SK-N-SH (cell line): ENCODE measurements around the gene PCGF2. TPM values are rescaled to one million over a fixed set of nuclear protein-coding genes. Genes with fewer than 3 reads are reported as not detected.

ENCODE experiments used
- CTCF ChIA-PET: fragments of 300-600, 350-600 bp; formaldehyde crosslinking; extraction: SDS; loops from one replicate; lab custom pipeline; 2021; lab: Yijun Ruan, JAX
- POLR2A ChIA-PET: fragments of 350-600 bp; sonication (Branson Sonifier 250); formaldehyde crosslinking; extraction: SDS; loops from one replicate; lab custom pipeline; 2020; ENCODE audit warnings: antibody characterized with exemption, inconsistent platforms; lab: Yijun Ruan, JAX
- DNase-seq: peaks from one replicate; pipeline ENCODE4 v3.0.0; 2012
- H2AFZ ChIP-seq: fragments of 200-600 bp; sonication (generic); 2 replicates; pipeline ENCODE4 v1.8.1; 2016; ENCODE audit warnings: antibody characterized with exemption, mild to moderate bottlenecking, low read depth
- H3F3A ChIP-seq: fragments of 200-600 bp; sonication (generic); replicated peaks from 2 replicates; pipeline ENCODE3; 2016; ENCODE audit warnings: antibody characterized with exemption, mild to moderate bottlenecking; ENCODE audit not compliant: insufficient read depth
- H3K27ac ChIP-seq, 2 experiments: fragments of 200-500 bp in 1 of 2; fragments of 200-600 bp in 1 of 2; sonication (Bioruptor generic) in 1 of 2; sonication (generic), shearing (Covaris generic) in 1 of 2; 2 replicates each; pipeline versions ENCODE4 v1.5.1 to v1.6.1; 2014 to 2016; ENCODE audit warnings: low read depth in 2 of 2, inconsistent platforms in 1 of 2, low read length in 1 of 2, mild to moderate bottlenecking in 1 of 2, mixed read lengths in 1 of 2
- H3K27me3 ChIP-seq: fragments of 200-600 bp; sonication (generic), shearing (Covaris generic); 2 replicates; pipeline ENCODE4 v1.6.1; 2016; ENCODE audit warnings: mixed run types; ENCODE audit not compliant: insufficient read depth
- H3K36me3 ChIP-seq, 2 experiments: fragments of 200-500 bp in 1 of 2; fragments of 200-600 bp in 1 of 2; sonication (Bioruptor generic) in 1 of 2; sonication (generic) in 1 of 2; replicated peaks in 1 of 2; 2 replicates each; pipeline versions ENCODE3 to v1.5.1; 2014 to 2016; ENCODE audit warnings: low read length in 1 of 2, mild to moderate bottlenecking in 1 of 2; ENCODE audit not compliant: insufficient read depth in 2 of 2, control insufficient read depth in 1 of 2
- H3K4me1 ChIP-seq, 2 experiments: fragments of 200-500 bp in 1 of 2; fragments of 200-600 bp in 1 of 2; sonication (Bioruptor generic) in 1 of 2; sonication (generic), shearing (Covaris generic) in 1 of 2; 2 replicates each; pipeline versions ENCODE4 v1.5.1 to v1.6.1; 2014 to 2016; ENCODE audit warnings: low read depth in 1 of 2, low read length in 1 of 2, mixed run types in 1 of 2; ENCODE audit not compliant: insufficient read depth in 2 of 2, control insufficient read depth in 1 of 2
- H3K4me2 ChIP-seq: fragments of 200-600 bp; sonication (generic), shearing (Covaris generic); 2 replicates; pipeline ENCODE4 v1.6.1; 2017; ENCODE audit warnings: mixed run types
- H3K4me3 ChIP-seq, 2 experiments: fragments of 200-500 bp in 1 of 2; fragments of 200-600 bp in 1 of 2; sonication (Bioruptor generic) in 1 of 2; sonication (generic), shearing (Covaris generic) in 1 of 2; 2 replicates each; pipeline versions ENCODE4 v1.5.1 to v1.8.1; 2014 to 2016; ENCODE audit warnings: low read depth in 2 of 2, inconsistent platforms in 1 of 2, low read length in 1 of 2, mild to moderate bottlenecking in 1 of 2, mixed read lengths in 1 of 2, moderate library complexity in 1 of 2
- H3K79me2 ChIP-seq: fragments of 200-600 bp; sonication (generic); 2 replicates; pipeline ENCODE4 v1.8.1; 2017; ENCODE audit warnings: mild to moderate bottlenecking; ENCODE audit not compliant: insufficient read depth
- H3K9ac ChIP-seq: fragments of 200-600 bp; sonication (generic); 2 replicates; pipeline ENCODE4 v1.6.1; 2017; ENCODE audit warnings: mixed run types
- H3K9me2 ChIP-seq: fragments of 200-600 bp; sonication (generic); 2 replicates; pipeline ENCODE4 v1.6.1; 2017; ENCODE audit warnings: mixed run types
- H3K9me3 ChIP-seq: fragments of 200-600 bp; sonication (generic); 2 replicates; pipeline ENCODE4 v1.6.1; 2017; ENCODE audit warnings: mixed run types, mild to moderate bottlenecking, moderate library complexity
- H4K20me1 ChIP-seq: fragments of 200-600 bp; sonication (generic); 2 replicates; pipeline ENCODE4 v1.6.1; 2017; ENCODE audit warnings: mild to moderate bottlenecking, mixed run types; ENCODE audit not compliant: insufficient read depth
- CHD2 ChIP-seq: fragments of 150-350 bp; IDR thresholded peaks from 2 replicates; pipeline ENCODE4 v1.6.1; 2018; ENCODE audit warnings: low read length; ENCODE audit not compliant: partially characterized antibody
- EP300 ChIP-seq, 2 experiments: IDR thresholded peaks; 2 replicates each; pipeline versions ENCODE4 v1.4.0 to v1.6.1; 2012; ENCODE audit warnings: borderline replicate concordance in 1 of 2, low read depth in 1 of 2, low read length in 1 of 2
- GABPA ChIP-seq: IDR thresholded peaks from 2 replicates; pipeline ENCODE4 v1.4.0; 2012; ENCODE audit warnings: low read depth, mild to moderate bottlenecking
- MEF2A ChIP-seq: IDR thresholded peaks from 2 replicates; pipeline ENCODE4 v1.4.0; 2012; ENCODE audit warnings: low read depth, borderline replicate concordance
- MXI1 ChIP-seq: IDR thresholded peaks from 2 replicates; pipeline ENCODE4 v1.6.1; 2012; ENCODE audit warnings: mild to moderate bottlenecking, low read depth, low read length, improper control_type of control experiment
- NFIC ChIP-seq: IDR thresholded peaks from 2 replicates; pipeline ENCODE4 v1.4.0; 2012; ENCODE audit warnings: borderline replicate concordance
- NRF1 ChIP-seq: IDR thresholded peaks from 2 replicates; pipeline ENCODE4 v1.6.1; 2012; ENCODE audit warnings: low read depth, mild to moderate bottlenecking, low read length
- POLR2AphosphoS5 ChIP-seq: IDR thresholded peaks from 2 replicates; pipeline ENCODE4 v1.6.1; 2012; ENCODE audit warnings: low read depth, low read length
- RCOR1 ChIP-seq: fragments of 150-350 bp; IDR thresholded peaks from 2 replicates; pipeline ENCODE4 v1.6.1; 2017; ENCODE audit warnings: antibody characterized with exemption, low read length
- REST ChIP-seq: IDR thresholded peaks from 2 replicates; pipeline ENCODE4 v1.6.1; 2012; ENCODE audit warnings: mild to moderate bottlenecking, low read depth, low read length, moderate library complexity
- TAF1 ChIP-seq: IDR thresholded peaks from 2 replicates; pipeline ENCODE4 v1.6.1; 2012; ENCODE audit warnings: low read depth, mild to moderate bottlenecking, low read length, moderate library complexity, borderline replicate concordance
- TCF12 ChIP-seq: IDR thresholded peaks from 2 replicates; pipeline ENCODE4 v1.4.0; 2012
- WGBS: methylation state at CpG from one replicate; pipeline ENCODE4 v1.1.6; 2017; ENCODE audit warnings: low lambda C conversion rate; 5-methylcytosine and 5-hydroxymethylcytosine counted together
- polyA plus RNA-seq, 3 experiments: library from polyadenylated mRNA; depleted of rRNA; stranded (reverse); fragments of >200 nt; gene quantifications; 2 replicates each; pipeline ENCODE4 v1.2.3, GENCODE V29; 2012
- TF ChIP-seq, protein P1 (sequence below): IDR thresholded peaks from 2 replicates; pipeline ENCODE4 v1.4.0; 2012; ENCODE audit warnings: low read depth, borderline replicate concordance
- TF ChIP-seq, protein P2 (sequence below): IDR thresholded peaks from 2 replicates; pipeline ENCODE4 v1.4.0; 2012; ENCODE audit warnings: low read depth
- TF ChIP-seq, protein P3 (sequence below): IDR thresholded peaks from 2 replicates; pipeline ENCODE4; 2012

Gene PCGF2
- polyA plus RNA-seq, 1 of the 3 experiments (the other 2 are of a cell fraction), result 39.8 TPM

- TF ChIP-seq MEF2A, result no peak
- TF ChIP-seq, protein P1, sequence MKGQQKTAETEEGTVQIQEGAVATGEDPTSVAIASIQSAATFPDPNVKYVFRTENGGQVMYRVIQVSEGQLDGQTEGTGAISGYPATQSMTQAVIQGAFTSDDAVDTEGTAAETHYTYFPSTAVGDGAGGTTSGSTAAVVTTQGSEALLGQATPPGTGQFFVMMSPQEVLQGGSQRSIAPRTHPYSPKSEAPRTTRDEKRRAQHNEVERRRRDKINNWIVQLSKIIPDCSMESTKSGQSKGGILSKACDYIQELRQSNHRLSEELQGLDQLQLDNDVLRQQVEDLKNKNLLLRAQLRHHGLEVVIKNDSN, result no peak
Observed at GRCh38 chr17:38697061-38697820, 50.9 kb downstream of the PCGF2 start (continued).

DNA sequence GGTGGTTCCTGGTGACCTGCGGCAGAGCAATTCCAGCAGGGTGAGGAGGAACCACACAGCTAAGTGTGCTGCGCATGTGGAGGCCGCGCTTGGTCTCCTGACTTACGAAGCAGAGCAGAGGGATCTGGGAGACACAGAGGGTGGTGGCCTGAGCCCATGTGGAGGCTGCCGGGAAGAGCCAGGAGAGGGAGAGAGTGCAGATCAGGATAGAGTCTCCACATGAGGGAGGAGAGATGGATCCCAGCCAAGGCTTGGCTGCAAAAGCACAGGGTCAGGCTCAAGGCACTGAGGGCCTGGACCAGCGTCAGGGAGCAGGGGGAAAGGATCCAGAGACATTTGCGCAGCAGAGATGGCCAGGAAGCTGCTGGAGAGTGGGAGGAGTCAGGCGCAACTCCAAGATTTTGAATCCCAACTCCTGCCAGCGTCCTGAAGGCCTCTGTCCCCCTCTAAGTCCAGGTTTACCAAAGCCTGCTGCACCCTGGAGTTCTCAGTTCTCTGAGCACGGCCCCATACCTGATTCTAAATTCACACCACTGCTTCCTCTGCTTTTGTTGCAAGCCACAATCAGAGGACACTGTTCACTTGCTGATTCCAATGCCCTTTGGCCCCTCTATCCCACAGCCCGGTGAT, 54.3 kb downstream of the PCGF2 start:
- Histone ChIP-seq H3K4me3 (no peak overlapping the region), H3K9ac (peak overlapping the region; percentile 43; the same call in 1 of the 2 replicates), H2AFZ (peak overlapping the region; percentile 96), H4K20me1 (no peaks in the 10 kb centered on the region), H3K36me3 (no peaks in the 10 kb centered on the region), H3K27me3 (no peaks in the 10 kb centered on the region), H3K4me1 (peaks cover 9 to 15% of the 10 kb centered on the region in 2 experiments; a peak in 2 of 4 replicates), H3K4me2 (peak overlapping the region; percentile 44; the same call in 1 of the 2 replicates), H3F3A (no peaks in the 10 kb centered on the region), H3K9me3 (no peaks in the 10 kb centered on the region), H3K9me2 (no peaks in the 10 kb centered on the region)
- CTCF ChIA-PET, result interaction anchor here (1.4 to 8.0 kb wide), 3 partner anchors 8 to 41 kb away, joined by 4 to 48 read pairs (median 11); no protein-coding TSS in a partner anchor
- peak; percentile 78 for DNase-seq
- peak; percentile 69; the same call in 1 of the 2 replicates for TF ChIP-seq MXI1
- TF ChIP-seq GABPA, result no peak
- 0 out of 2 replicates have a peak, but pooled peaks have one; percentile 55 for TF ChIP-seq RCOR1
- no peak; the same call in 1 of the 2 replicates for TF ChIP-seq POLR2AphosphoS5
- peak; percentile 38; the same call in 1 of the 2 replicates for TF ChIP-seq NRF1
- TF ChIP-seq, protein P2, sequence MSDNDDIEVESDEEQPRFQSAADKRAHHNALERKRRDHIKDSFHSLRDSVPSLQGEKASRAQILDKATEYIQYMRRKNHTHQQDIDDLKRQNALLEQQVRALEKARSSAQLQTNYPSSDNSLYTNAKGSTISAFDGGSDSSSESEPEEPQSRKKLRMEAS, result 0 out of 2 replicates have a peak, but pooled peaks have one; percentile 47
- peak; percentile 74 for TF ChIP-seq NFIC
- no peak for TF ChIP-seq TCF12
- TF ChIP-seq, all 33 proteins: peak for 5
- H3K27ac ChIP-seq, result peak overlapping the region; percentile 35 to 91; a peak in 3 of 4 replicates
- no peaks in the 10 kb centered on the region for H3K79me2 ChIP-seq
- POLR2A ChIA-PET, result interaction anchor here (0.5 to 1.1 kb wide), 4 partner anchors 11 to 31 kb away, joined by 3 read pairs; partner anchors contain the start of gene MLLT6
- 55% methylated on average over 12 of the region's 12 CpGs for WGBS

GRCh38 chr17:38691154-38691553, 57.0 kb downstream of the PCGF2 start:
- Histone ChIP-seq H3K4me3 (no peak overlapping the region), H2AFZ (no peak overlapping the region), H3K9ac (no peak overlapping the region), H3K9me3 (no peaks in the 10 kb centered on the region), H3K79me2 (no peaks in the 10 kb centered on the region), H3F3A (peaks cover 3% of the 10 kb centered on the region), H3K27me3 (no peaks in the 10 kb centered on the region), H3K4me1 (peaks cover 9 to 15% of the 10 kb centered on the region in 2 experiments; a peak in 2 of 4 replicates), H4K20me1 (no peaks in the 10 kb centered on the region), H3K36me3 (no peaks in the 10 kb centered on the region), H3K4me2 (no peak overlapping the region), H3K9me2 (no peaks in the 10 kb centered on the region), H3K27ac (no peak overlapping the region)
- DNase-seq, result no peak
- WGBS, result 92% methylated on average over 4 of the region's 4 CpGs
- CTCF ChIA-PET, result interaction anchor here (0.6 to 8.0 kb wide), 3 partner anchors 14 to 44 kb away, joined by 3 to 48 read pairs (median 18); no protein-coding TSS in a partner anchor
- POLR2A ChIA-PET, result no interaction called here
- TF ChIP-seq, protein P3, sequence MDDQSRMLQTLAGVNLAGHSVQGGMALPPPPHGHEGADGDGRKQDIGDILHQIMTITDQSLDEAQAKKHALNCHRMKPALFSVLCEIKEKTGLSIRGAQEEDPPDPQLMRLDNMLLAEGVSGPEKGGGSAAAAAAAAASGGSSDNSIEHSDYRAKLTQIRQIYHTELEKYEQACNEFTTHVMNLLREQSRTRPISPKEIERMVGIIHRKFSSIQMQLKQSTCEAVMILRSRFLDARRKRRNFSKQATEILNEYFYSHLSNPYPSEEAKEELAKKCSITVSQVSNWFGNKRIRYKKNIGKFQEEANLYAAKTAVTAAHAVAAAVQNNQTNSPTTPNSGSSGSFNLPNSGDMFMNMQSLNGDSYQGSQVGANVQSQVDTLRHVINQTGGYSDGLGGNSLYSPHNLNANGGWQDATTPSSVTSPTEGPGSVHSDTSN, result no peak
- no peak for TF ChIP-seq NFIC
- TF ChIP-seq, protein P1, result no peak
- TF ChIP-seq, protein P2, result no peak
- no peak for TF ChIP-seq CHD2
- TF ChIP-seq REST, result no peak
- TF ChIP-seq MXI1, result no peak
- no peak for TF ChIP-seq EP300 (IDR thresholded peaks at IDR 0.05; ENCODE audit: borderline replicate concordance in 1 of 2, low read depth in 1 of 2, low read length in 1 of 2)
- no peak for TF ChIP-seq TAF1
